GM19467 (cell line): ENCODE measurements around the gene MRPL38.
A peak's percentile ranks its signal among the peaks of the same experiment; 100 is the strongest.
"Not testable (repeated sequence)": the region's sequence is repeated elsewhere in the genome, so short reads cannot be mapped to it uniquely, and the experiment has no call there.

ENCODE experiments used
- ATAC-seq: cut with Tn5 transposase; IDR thresholded peaks from one replicate; pipeline ENCODE4 v1.9.1; 2021; ENCODE audit warnings: mild to moderate bottlenecking, moderate library complexity; ENCODE audit not compliant: unreplicated experiment

The MRPL38 gene

DNA sequence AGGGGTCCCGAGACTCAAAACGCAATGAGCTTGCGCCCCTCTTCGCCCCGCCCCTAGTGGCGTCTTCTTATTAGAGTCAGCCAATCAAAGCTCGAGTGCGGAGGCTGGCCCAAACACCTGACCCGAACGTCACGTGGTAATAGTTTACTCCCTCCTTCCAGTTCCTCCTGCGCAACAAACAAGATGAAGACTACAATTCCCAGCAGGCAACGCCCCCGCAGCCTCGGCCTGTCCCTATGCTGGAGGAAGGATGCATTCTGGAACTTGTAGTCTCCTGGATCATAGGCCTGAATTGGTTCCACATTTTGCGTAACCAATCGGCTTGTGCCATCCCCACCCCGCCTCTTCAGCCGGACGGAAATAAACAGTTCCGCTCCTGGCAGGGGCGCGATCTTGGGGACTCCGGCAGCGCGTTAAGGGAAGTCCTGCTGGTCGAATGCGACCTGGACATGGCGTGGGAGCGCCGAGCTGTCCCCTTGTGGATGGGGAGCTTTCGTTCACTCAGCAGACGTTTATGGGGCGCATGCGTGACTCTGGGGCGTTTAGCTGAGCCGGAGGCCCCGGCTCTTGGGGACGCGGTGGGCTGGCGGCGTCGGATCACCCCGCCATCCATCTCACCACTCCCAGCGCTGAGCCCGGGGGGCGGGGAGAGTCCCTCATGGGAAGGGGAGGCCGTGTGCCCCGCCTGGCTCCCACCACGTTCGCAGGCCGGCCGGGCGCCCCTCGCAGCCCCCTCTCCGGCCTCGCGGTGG, 49.2 kb downstream of the MRPL38 start, which contains the start of gene WBP2:
WBP2 (minus strand) TSS at position 26 of the 752 bp plus-strand sequence. CDS start 38 bp downstream, outside the sequence.
- ATAC-seq = peak; percentile 86

DNA sequence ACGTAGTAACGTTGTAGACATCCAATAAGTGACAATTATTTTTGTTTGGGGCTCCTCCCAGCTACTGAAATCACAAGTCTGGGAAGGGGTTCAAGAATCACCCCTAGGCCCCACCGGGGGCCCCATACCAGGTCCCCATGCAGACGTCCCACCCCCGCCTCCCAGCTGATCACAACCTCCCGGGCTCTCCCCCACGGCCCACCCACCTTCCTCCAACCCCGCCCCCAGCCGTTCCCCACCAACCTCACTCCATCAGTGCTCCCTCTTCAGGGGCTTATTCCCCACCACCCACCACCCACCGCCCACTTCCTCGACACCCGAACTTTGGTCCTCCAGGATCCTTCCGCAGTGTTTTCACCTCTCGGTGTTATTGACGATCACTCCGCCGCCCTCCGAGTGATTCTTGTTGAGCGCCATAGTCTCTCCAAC, 49.8 kb downstream of the MRPL38 start:
- ATAC-seq = no peak

GRCh38 chr17:75854101-75854748, 50.5 kb downstream of the MRPL38 start:
- no peak for ATAC-seq

GRCh38 chr17:75853433-75853832, 51.3 kb downstream of the MRPL38 start:
- no peak for ATAC-seq

GRCh38 chr17:75851693-75851991, 53.0 kb downstream of the MRPL38 start:
- ATAC-seq = not testable (repeated sequence)

GRCh38 chr17:75850928-75851692, 53.6 kb downstream of the MRPL38 start:
- no peak for ATAC-seq

DNA sequence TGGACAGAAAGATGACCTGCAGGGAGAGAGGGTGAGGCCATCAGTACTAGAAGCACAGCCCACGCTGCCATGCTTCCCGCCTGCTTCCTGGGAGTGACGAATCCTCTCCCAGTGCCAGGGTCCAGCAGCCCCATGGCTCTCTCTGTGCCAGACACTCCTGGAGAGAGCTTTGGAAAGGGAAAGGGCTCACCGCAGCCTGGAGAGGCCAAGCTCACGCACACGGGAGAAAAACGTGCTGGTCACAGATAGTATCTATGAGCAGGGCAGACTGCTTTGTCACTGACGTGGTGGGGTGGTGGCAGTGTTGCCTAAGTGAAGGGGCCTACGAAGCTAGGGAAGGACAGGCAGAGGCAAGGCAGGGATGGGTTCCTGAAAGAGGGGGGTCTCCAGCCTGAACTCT, 55.0 kb downstream of the MRPL38 start:
- ATAC-seq = no peak

- ATAC-seq = no peak
These were observed 55.4 kb downstream of the MRPL38 start for GRCh38 chr17:75849279-75849646.
